IPS-20b (cell line): ENCODE results near the gene NUDT1.

ENCODE experiments used
- H3K27ac ChIP-seq: one replicate; pipeline ENCODE4 v1.5.1; 2013; ENCODE audit warnings: low read length
- H3K27me3 ChIP-seq: 2 replicates; pipeline ENCODE4 v1.6.1; 2013; ENCODE audit warnings: mild to moderate bottlenecking, low read length, inconsistent platforms; ENCODE audit not compliant: insufficient read depth
- H3K36me3 ChIP-seq: 2 replicates; pipeline ENCODE4 v1.6.1; 2013; ENCODE audit warnings: low read depth, mild to moderate bottlenecking, inconsistent platforms, low read length, moderate library complexity; ENCODE audit not compliant: insufficient read depth
- H3K4me1 ChIP-seq: 2 replicates; pipeline ENCODE4 v1.6.1; 2013; ENCODE audit warnings: mild to moderate bottlenecking, control low read depth, inconsistent platforms, low read length, moderate library complexity; ENCODE audit not compliant: insufficient read depth
- H3K4me3 ChIP-seq: 2 replicates; pipeline ENCODE4 v1.5.1; 2013; ENCODE audit warnings: mild to moderate bottlenecking, low read length, inconsistent platforms
- H3K9ac ChIP-seq: 2 replicates; pipeline ENCODE4 v1.6.1; 2013; ENCODE audit warnings: low read depth, mild to moderate bottlenecking, inconsistent platforms, low read length, moderate library complexity
- H3K9me3 ChIP-seq: 2 replicates; pipeline ENCODE4 v1.6.1; 2013; ENCODE audit warnings: mild to moderate bottlenecking, low read depth, low read length, inconsistent platforms; ENCODE audit not compliant: insufficient read depth

The NUDT1 gene

GRCh38 chr7:2219606-2220005 is 22.4 kb upstream of the NUDT1 start:
- H3K27me3 ChIP-seq = no peaks in the 10 kb centered on the region
- no peaks in the 10 kb centered on the region for H3K4me1 ChIP-seq
- H3K9ac ChIP-seq = no peak overlapping the region
- no peaks in the 10 kb centered on the region for H3K9me3 ChIP-seq
- peaks cover 80% of the 10 kb centered on the region for H3K36me3 ChIP-seq
- H3K4me3 ChIP-seq = no peak overlapping the region
- H3K27ac ChIP-seq = no peak overlapping the region

- H3K27ac ChIP-seq = no peak overlapping the region
- H3K36me3 ChIP-seq = peaks cover 82% of the 10 kb centered on the region
- H3K4me1 ChIP-seq = no peaks in the 10 kb centered on the region
- no peak overlapping the region for H3K4me3 ChIP-seq
- no peaks in the 10 kb centered on the region for H3K27me3 ChIP-seq
- H3K9ac ChIP-seq = no peak overlapping the region
- H3K9me3 ChIP-seq = no peaks in the 10 kb centered on the region
These were observed 22.0 kb upstream of the NUDT1 start for GRCh38 chr7:2220030-2220429.

GRCh38 chr7:2220506-2220905 is 21.5 kb upstream of the NUDT1 start:
- Histone ChIP-seq H3K9me3 (no peaks in the 10 kb centered on the region), H3K27me3 (no peaks in the 10 kb centered on the region), H3K27ac (no peak overlapping the region), H3K9ac (no peak overlapping the region), H3K4me3 (no peak overlapping the region), H3K4me1 (no peaks in the 10 kb centered on the region), H3K36me3 (peaks cover 83% of the 10 kb centered on the region)

- no peak overlapping the region for H3K9ac ChIP-seq
- H3K4me3 ChIP-seq = no peak overlapping the region
- H3K27ac ChIP-seq = no peak overlapping the region
- H3K9me3 ChIP-seq = no peaks in the 10 kb centered on the region
- no peaks in the 10 kb centered on the region for H3K4me1 ChIP-seq
- no peaks in the 10 kb centered on the region for H3K27me3 ChIP-seq
- H3K36me3 ChIP-seq = peaks cover 83% of the 10 kb centered on the region
These were observed 21.1 kb upstream of the NUDT1 start for GRCh38 chr7:2220954-2221353.

GRCh38 chr7:2222516-2222915 is 19.5 kb upstream of the NUDT1 start:
- Histone ChIP-seq H3K4me3 (no peak overlapping the region), H3K27me3 (no peaks in the 10 kb centered on the region), H3K27ac (no peak overlapping the region), H3K4me1 (no peaks in the 10 kb centered on the region), H3K36me3 (peaks cover 82% of the 10 kb centered on the region), H3K9me3 (no peaks in the 10 kb centered on the region), H3K9ac (no peak overlapping the region)

GRCh38 chr7:2223321-2223720 is 18.7 kb upstream of the NUDT1 start:
- Histone ChIP-seq H3K4me3 (no peak overlapping the region), H3K36me3 (peaks cover 84% of the 10 kb centered on the region), H3K9ac (no peak overlapping the region), H3K27ac (no peak overlapping the region), H3K27me3 (no peaks in the 10 kb centered on the region), H3K4me1 (no peaks in the 10 kb centered on the region), H3K9me3 (no peaks in the 10 kb centered on the region)

GRCh38 chr7:2224491-2224928 is 17.5 kb upstream of the NUDT1 start:
- Histone ChIP-seq H3K27me3 (no peaks in the 10 kb centered on the region), H3K9ac (no peak overlapping the region), H3K36me3 (peaks cover 86% of the 10 kb centered on the region)

GRCh38 chr7:2224934-2225333 is 17.1 kb upstream of the NUDT1 start:
- Histone ChIP-seq H3K4me1 (no peaks in the 10 kb centered on the region), H3K4me3 (no peak overlapping the region), H3K27me3 (no peaks in the 10 kb centered on the region), H3K27ac (no peak overlapping the region), H3K36me3 (peaks cover 90% of the 10 kb centered on the region), H3K9ac (no peak overlapping the region), H3K9me3 (no peaks in the 10 kb centered on the region)

More at GRCh38 chr7:2224491-2224928, 17.5 kb upstream of the NUDT1 start:
- Histone ChIP-seq H3K27ac (no peak overlapping the region), H3K4me1 (no peaks in the 10 kb centered on the region), H3K9me3 (no peaks in the 10 kb centered on the region), H3K4me3 (no peak overlapping the region)

GRCh38 chr7:2225336-2225735 is 16.7 kb upstream of the NUDT1 start:
- Histone ChIP-seq H3K27me3 (no peaks in the 10 kb centered on the region), H3K36me3 (peaks cover 92% of the 10 kb centered on the region), H3K27ac (no peak overlapping the region), H3K9ac (no peak overlapping the region), H3K9me3 (no peaks in the 10 kb centered on the region), H3K4me1 (no peaks in the 10 kb centered on the region), H3K4me3 (no peak overlapping the region)

GRCh38 chr7:2225830-2226229 is 16.2 kb upstream of the NUDT1 start:
- peaks cover 90% of the 10 kb centered on the region for H3K36me3 ChIP-seq

GRCh38 chr7:2227699-2228098 is 14.3 kb upstream of the NUDT1 start:
- Histone ChIP-seq H3K9me3 (no peaks in the 10 kb centered on the region), H3K4me1 (0 out of 2 replicates have a peak, but pooled peaks cover 4% of the 10 kb centered on the region), H3K4me3 (no peak overlapping the region), H3K27me3 (no peaks in the 10 kb centered on the region), H3K36me3 (peaks cover 74% of the 10 kb centered on the region), H3K27ac (no peak overlapping the region), H3K9ac (no peak overlapping the region)

More at GRCh38 chr7:2225830-2226229, 16.2 kb upstream of the NUDT1 start:
- Histone ChIP-seq H3K9ac (no peak overlapping the region), H3K4me3 (no peak overlapping the region), H3K27ac (no peak overlapping the region), H3K9me3 (no peaks in the 10 kb centered on the region), H3K27me3 (no peaks in the 10 kb centered on the region), H3K4me1 (no peaks in the 10 kb centered on the region)

- no peak overlapping the region for H3K27ac ChIP-seq
- no peaks in the 10 kb centered on the region for H3K27me3 ChIP-seq
- H3K9me3 ChIP-seq = no peaks in the 10 kb centered on the region
- H3K36me3 ChIP-seq = peaks cover 64% of the 10 kb centered on the region
- H3K4me1 ChIP-seq = 0 out of 2 replicates have a peak, but pooled peaks cover 4% of the 10 kb centered on the region
- H3K9ac ChIP-seq = no peak overlapping the region
- no peak overlapping the region for H3K4me3 ChIP-seq
These were observed 13.1 kb upstream of the NUDT1 start for GRCh38 chr7:2228921-2229320.
